Fibroblast of villous mesenchyme (primary cell): Measurements from ENCODE around the gene RAP1GAP. TPM values are rescaled to one million over a fixed set of nuclear protein-coding genes. Genes with fewer than 3 reads are reported as not detected.
A peak's percentile ranks its signal among the peaks of the same experiment; 100 is the strongest.

Experiments
- DNase-seq: peaks from one replicate; pipeline ENCODE4 v3.0.0-alpha.2; 2010; ENCODE audit warnings: low read depth
- H3K4me3 ChIP-seq: 2 replicates; pipeline ENCODE4 v1.5.1; 2011; ENCODE audit warnings: low read depth, mild to moderate bottlenecking, low read length
- total RNA-seq: library from RNA; depleted of rRNA; stranded (reverse); fragments of >200 nt; gene quantifications from 2 replicates; pipeline ENCODE4 v1.2.3, GENCODE V29; 2012
- TF ChIP-seq, protein P1 (sequence below): IDR thresholded peaks from 2 replicates; pipeline ENCODE4 v1.5.1; 2012; ENCODE audit warnings: low read depth, mild to moderate bottlenecking, low read length; ENCODE audit not compliant: insufficient read depth

The RAP1GAP gene
- total RNA-seq, 1 donor, result under 0.01 TPM

DNA sequence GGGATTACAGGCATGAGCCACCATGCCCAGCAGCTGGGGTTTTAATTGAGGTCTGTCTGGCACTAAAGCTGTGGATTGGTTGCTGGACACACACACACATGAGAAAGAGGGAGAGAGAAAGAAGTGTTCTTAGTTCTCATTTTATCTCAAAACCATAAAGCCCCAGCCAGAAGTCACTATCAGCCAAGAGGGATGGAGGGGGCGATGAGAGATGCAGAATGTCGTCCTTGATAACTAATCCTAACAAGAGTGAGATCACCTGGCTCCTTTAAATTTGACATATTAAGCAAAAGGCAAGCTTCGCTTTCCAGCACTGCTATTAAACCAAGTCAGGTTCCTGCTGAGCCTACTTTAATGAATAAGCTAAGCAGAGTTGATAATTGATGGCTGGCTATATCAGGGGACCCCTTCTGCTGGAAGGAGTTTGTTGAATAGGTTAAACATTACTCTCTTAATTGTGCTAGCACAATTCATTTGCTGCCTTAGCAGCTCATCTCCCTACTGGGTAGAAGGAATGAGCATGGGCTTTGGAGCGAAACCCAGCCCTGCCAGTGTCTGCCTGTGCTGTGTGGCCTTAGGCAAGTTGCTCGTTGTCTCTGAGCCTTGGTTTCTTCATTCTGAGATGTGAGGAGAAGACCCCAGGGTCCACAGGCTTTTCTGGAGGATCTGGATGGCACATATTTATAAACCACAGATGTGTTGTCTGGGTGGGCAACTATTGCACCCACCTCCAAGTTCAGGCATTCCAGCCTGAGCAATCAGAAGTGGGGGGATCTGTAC lies 109.2 kb downstream of the RAP1GAP start:
- TF ChIP-seq, protein P1, sequence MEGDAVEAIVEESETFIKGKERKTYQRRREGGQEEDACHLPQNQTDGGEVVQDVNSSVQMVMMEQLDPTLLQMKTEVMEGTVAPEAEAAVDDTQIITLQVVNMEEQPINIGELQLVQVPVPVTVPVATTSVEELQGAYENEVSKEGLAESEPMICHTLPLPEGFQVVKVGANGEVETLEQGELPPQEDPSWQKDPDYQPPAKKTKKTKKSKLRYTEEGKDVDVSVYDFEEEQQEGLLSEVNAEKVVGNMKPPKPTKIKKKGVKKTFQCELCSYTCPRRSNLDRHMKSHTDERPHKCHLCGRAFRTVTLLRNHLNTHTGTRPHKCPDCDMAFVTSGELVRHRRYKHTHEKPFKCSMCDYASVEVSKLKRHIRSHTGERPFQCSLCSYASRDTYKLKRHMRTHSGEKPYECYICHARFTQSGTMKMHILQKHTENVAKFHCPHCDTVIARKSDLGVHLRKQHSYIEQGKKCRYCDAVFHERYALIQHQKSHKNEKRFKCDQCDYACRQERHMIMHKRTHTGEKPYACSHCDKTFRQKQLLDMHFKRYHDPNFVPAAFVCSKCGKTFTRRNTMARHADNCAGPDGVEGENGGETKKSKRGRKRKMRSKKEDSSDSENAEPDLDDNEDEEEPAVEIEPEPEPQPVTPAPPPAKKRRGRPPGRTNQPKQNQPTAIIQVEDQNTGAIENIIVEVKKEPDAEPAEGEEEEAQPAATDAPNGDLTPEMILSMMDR, result no peak
- H3K4me3 ChIP-seq, result no peak overlapping the region
- no peak for DNase-seq

DNA sequence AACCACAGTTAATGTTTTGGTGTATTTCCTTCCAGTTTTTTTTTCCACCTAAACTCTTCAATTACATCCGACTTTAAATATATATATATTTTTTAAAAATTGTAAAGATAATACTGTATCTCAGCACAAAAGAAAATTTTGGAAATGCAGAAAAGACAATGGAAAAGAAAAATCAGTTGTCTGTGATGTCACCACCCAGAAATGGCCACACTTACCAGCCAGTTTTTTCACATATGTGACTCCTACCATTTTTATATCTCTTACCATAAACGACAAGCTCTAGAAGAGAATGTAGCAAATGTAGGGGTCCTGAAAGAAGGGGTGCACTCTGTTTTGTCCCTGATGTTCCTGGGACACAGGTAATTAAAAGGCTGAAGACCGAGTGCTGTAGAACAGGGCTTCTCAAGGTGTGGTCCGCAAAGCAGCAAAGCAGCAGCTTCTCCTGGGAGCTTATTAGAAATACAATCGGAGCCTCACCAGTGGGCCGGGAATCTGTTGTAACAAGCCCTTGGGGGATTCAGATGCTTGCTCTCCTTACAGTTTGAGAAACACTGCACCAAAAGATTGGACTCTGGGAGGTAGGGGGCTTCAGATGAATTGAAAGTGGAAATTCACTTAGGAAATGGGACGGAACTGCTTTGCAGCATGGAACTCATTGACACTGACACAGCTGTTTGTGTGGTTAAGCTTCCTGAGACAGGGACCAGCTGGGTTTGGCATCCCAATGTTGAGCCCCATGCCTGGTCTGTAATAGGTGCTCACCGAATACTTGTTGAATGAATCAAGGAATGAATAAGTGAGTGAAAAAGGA lies 115.8 kb downstream of the RAP1GAP start:
- peak; percentile 68 for DNase-seq
- TF ChIP-seq, protein P1, result no peak
- H3K4me3 ChIP-seq, result no peak overlapping the region

DNA sequence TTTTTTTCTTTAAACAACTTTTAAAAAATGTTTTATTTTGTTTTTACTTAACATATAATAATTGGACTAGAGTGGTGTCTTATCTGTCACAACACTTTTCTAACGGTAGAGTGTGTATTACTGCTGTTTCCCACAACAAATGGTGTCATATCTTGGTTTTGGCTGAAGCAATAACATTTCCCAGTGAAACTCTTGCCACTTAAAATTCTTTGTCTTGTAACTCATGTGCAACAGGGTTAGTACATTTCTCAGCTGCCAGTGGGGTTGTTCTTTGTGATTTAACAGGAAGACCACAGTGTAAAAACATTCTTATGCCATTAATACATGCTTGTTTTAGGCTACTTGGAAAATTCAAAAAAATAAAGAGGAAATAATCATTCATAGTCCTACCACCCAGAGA lies 116.4 kb downstream of the RAP1GAP start:
- TF ChIP-seq, protein P1, result no peak
- H3K4me3 ChIP-seq, result no peak overlapping the region
- DNase-seq, result peak; percentile 89

DNA sequence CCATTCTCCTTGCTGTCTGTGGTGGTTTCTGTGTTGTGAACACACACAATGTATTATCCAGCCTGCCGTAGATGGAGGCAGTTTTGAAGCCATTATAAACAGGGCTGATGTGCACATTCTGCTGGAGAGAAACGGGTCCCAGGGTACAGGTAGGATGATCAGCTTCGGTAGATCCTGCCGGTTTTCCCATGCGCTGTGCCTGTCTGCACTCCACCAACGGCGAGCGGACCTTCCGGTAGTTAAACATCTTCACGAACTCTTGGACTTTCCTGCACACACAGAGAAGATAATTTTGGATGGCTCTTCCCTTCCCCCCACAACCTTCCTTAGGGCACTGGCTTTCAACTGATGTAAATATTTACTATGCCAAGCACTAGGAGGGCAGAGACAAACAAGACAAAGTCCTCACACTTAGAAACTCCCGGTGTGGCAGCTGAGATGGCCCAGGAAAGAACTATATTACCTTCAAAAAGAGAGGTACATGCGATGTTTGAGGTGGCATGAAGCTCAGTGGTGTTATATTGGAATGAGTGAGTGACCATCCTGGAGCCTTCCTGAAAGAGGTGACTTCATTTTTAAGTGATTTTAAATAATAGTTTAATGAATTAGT lies 118.2 kb downstream of the RAP1GAP start:
- no peak overlapping the region for H3K4me3 ChIP-seq
- no peak for DNase-seq
- TF ChIP-seq, protein P1, result no peak

DNA sequence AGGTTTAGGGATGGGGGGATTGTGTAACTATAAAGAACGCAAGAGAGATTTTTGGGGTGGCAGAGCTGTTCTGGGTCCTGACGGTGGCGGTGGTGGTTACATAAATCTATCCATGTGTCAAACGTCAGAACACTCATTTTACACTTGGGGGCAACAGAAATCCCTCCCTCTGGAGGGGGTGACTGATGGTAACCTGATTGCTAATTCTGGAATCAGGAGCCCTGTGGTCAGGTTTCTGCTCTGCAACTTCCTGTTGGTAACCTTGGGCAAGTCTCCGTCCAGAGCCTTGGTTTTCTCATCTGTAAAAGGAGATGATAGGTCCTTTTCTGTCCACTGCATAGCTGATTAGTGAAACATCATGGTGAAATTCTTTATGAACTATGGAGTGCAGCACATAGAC lies 119.1 kb downstream of the RAP1GAP start:
- TF ChIP-seq, protein P1, result no peak
- no peak overlapping the region for H3K4me3 ChIP-seq
- DNase-seq, result no peak

DNA sequence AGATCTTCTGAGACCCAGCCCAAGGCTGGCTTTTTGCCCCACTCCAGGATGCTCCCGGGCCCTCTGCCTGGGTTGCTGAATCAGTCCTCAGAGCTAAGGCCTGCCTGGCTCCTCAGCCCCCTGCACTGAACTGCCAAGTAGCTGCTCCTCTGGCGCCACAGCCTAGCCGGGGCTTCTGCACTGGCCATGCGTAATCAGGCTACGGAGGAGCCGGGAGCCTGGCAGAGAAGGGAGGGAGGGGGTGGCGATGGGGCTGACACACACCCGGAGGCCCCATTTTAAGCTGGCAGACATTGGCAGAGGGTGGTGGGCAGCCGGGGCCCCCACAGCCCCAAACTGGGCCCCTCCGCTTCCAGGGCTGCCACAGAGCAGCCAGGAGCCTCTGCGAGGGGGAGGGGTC lies 121.3 kb downstream of the RAP1GAP start:
- no peak for DNase-seq

More for the DNA sequence above, 121.3 kb downstream of the RAP1GAP start:
- H3K4me3 ChIP-seq, result no peak overlapping the region
- TF ChIP-seq, protein P1, result no peak

Other genes starting within 250 kb of the RAP1GAP start
- 28.3 and 36.7 TPM in 2 replicates for gene NBPF3, start 229.2 kb downstream of the RAP1GAP start, total RNA-seq
- 1.3 and 1.7 TPM in 2 replicates for gene ALPL, start 159.9 kb downstream of the RAP1GAP start, total RNA-seq
- 42.5 and 52.2 TPM in 2 replicates for gene USP48, start 113.8 kb upstream of the RAP1GAP start, total RNA-seq
- under 0.01 TPM in 1 of 2 replicates, not detected in the other for gene LDLRAD2, start 142.9 kb upstream of the RAP1GAP start, total RNA-seq